ENCODE results near the gene OSBPL5.

Gene OSBPL5

DNA sequence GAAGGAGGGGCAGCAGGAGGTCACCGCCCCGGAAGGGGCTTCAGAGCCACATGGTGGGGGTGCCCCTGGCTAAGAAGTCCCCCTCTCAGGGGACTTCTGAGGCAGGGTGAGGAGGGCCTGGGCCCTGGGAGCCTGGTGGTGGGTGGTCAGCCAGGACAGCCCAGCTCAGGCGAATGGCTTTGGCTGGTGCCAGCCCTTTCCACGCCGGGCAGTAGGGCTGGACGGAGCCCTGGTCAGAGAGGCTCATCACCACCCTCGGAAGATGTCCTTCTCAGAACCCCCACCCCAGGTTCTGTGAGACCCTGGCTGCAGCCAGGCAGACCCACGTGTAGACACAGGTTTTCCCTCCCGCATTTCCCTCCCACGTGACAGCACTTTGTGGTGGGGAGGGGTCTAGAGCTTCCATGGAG is 35.9 kb downstream of the OSBPL5 start:
- TF ChIP-seq, protein P1, sequence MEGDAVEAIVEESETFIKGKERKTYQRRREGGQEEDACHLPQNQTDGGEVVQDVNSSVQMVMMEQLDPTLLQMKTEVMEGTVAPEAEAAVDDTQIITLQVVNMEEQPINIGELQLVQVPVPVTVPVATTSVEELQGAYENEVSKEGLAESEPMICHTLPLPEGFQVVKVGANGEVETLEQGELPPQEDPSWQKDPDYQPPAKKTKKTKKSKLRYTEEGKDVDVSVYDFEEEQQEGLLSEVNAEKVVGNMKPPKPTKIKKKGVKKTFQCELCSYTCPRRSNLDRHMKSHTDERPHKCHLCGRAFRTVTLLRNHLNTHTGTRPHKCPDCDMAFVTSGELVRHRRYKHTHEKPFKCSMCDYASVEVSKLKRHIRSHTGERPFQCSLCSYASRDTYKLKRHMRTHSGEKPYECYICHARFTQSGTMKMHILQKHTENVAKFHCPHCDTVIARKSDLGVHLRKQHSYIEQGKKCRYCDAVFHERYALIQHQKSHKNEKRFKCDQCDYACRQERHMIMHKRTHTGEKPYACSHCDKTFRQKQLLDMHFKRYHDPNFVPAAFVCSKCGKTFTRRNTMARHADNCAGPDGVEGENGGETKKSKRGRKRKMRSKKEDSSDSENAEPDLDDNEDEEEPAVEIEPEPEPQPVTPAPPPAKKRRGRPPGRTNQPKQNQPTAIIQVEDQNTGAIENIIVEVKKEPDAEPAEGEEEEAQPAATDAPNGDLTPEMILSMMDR (IDR thresholded peaks at IDR 0.05), result no peak

DNA sequence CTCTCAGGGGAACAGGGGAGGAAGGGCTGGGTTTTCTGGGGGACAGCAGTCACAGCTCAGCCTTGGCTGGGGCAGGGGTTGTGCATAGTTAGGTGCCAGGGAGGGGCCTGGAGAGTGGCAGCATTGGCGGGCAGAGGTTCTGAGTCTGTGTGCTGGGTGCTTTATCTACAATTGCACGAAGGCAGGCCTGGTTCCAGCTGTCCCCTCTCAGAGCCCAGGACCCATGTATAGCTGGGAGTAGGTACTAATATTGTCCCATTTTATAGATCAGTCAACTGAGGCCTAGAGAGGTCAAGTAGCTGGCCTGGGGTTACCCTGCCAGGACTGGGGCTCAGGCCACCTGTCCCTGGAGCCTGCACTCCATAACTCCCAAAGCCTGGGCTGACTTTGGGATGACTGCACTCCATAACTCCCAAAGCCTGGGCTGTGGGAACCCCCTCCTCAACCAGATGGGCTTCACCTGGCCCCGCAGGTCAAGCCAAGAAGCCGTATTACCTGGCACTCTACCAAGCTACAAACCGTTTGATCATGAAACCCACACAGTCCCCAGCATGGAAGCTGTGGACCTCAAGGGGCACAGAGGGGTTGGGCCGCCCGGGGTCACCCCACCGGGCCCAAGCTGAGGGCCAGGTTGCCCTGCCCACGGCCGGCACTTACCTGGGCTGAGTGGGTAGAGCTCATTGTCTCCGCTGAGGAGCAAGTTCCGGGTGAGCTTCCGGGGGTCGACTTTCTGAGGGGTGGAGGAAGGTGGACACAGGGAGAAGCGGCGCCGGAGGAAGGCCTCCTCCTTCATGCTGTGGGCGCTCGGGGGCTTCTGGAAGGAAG is 36.5 kb downstream of the OSBPL5 start:
- TF ChIP-seq, protein P1 (IDR thresholded peaks at IDR 0.05), result no peak

DNA sequence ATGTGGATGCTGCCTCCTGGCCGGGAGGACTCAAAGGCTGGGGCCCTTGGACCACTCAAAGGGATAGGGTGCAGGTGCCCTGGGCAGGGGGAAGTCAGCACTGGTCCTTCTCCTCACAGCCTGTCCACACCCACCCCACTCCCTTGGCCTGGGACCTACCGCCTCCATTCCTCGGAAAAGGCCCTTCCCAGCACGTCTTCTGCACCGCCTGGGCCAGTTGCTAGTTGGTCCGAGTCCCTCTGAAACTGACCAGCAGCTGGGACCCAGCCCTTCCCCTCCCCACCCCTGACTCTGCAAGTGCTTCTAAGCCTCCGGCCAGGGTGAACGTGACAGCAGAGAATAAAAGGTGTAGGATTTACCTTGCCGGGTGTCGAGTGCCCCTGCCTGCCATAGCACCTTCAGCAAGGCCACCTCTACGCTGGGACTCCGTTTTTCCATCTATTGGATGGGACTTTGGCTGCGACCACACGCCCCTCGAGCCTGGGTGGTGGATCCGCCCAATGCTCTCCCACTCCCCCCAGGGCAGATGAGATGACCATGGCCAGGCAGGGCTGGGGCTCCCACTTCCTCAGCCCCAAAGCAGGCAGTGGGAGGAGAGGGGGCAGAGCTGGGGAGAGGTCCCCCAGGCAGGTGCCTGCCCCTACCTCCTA is 37.3 kb downstream of the OSBPL5 start:
- TF ChIP-seq, protein P1 (IDR thresholded peaks at IDR 0.05), result no peak

DNA sequence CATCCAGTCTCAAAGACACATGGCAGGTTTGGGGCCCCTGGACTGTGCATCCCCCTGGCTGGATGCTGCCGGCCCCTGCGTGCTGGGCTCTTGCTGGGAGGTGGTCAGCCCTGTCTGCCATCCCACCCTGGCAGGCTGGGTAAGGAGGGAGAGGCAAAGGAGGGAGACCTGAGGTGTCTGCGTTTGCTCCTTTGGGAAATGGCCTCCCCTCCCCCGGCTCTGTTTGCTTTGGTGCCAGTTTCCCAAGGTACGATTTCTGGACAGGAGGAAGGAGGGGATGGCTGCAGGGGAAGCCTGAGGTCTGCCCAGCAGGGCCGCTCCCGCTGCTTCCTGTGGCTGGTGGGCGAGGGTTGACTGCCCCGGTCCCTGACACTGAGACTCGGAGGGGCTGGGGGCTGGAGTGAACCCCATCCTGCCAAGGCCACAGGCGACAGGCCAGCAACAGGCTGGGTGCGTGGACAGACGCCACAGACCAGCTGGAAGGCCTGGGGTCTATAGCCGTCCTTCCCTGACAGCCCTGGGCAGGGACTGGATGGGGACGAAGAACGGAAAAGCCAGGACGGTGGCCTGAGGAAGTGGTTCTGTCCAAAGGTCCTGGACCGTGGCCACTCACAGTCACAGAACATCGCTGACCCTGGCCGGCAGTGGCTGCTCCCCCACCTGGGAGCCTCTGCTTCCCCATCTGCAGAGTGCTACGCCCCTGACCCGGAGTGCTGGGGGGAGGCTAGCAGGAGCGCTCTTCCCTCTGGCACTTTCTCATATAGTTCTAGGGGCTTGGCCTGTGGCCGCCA is 38.0 kb downstream of the OSBPL5 start:
- TF ChIP-seq, protein P1 (IDR thresholded peaks at IDR 0.05), result no peak

DNA sequence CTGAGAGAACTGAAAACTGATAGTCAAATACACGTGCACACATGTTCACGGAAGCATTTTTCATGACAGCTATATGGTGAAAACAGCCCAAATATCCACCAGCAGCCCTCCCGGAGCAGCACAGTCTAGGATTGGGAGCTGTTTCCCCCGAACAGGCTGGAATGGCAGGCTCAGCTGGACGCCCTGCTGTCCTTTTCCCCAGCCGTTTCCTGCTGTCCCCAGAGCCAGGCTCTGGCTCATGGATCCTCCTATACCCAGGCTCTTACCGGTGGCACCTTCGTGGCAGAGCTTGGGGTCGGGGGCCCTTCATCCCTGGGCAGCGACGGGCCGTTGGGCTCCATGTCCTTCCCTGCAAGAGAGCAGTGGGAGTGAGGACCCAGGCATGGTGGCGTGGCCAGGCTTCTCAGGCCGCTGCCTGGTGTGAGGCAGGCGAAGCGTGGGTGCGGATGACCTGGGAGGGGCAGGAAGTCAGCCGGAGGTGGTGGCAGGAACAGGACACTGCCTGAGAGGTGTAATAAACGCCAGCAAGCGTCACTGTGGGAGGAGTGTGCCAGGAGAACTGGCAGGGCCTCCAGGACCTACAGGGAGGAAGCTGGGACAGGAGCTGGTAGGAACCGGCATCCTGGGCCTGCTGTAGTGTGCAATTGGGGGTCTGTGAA is 38.8 kb downstream of the OSBPL5 start:
- TF ChIP-seq, protein P1 (IDR thresholded peaks at IDR 0.05), result no peak

DNA sequence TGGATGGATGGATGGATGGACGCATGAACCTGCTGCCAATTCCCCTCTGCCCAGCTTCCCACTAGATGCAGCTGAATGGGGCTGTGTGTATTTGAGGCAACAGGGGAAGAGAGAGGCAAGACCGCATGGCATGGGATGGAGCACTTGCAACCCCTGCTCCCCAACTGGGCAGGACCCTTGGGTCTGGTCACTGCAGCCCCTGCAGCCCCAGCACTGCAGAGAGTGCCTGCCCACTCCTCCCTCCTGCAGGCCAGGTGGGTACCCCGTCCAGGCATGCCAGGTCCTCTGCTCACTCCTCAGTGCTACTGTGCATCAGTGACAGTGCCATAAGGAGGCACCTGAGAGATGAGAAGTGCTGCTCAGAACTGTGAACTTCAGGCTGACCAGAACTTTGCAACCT is 40.3 kb downstream of the OSBPL5 start:
- TF ChIP-seq, protein P1 (IDR thresholded peaks at IDR 0.05), result no peak
